GM19463 (cell line): ENCODE results near the gene SH3RF3.

Experiments used
- ATAC-seq: cut with Tn5 transposase; IDR thresholded peaks from one replicate; pipeline ENCODE4 v1.9.1; 2021; ENCODE audit warnings: mild to moderate bottlenecking, moderate library complexity; ENCODE audit not compliant: unreplicated experiment

Gene SH3RF3

GRCh38 chr2:109231996-109232705, 103.1 kb downstream of the SH3RF3 start:
- ATAC-seq, result peak; percentile 45

DNA sequence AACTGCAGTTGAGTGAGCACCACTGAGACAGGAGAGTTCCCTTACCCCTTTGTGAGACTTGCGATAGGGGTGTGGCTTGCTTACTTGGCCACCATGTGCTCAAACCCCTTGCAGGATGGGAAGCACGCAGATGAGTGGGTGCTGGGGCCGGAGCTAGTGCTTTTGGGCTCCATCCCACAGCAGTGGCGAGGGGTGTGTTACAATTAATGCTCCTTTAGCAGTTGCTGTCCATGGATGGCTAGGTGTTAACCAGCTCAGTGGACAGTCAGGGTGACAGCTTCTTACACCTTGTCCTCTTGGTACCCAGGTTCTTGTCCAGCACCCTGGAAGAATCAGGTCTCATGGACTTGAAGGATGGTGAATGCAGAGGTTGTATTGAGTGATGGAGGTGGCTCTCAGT, 103.9 kb downstream of the SH3RF3 start:
- ATAC-seq, result no peak

- ATAC-seq, result no peak
Observed at GRCh38 chr2:109233643-109234042, 104.6 kb downstream of the SH3RF3 start.

DNA sequence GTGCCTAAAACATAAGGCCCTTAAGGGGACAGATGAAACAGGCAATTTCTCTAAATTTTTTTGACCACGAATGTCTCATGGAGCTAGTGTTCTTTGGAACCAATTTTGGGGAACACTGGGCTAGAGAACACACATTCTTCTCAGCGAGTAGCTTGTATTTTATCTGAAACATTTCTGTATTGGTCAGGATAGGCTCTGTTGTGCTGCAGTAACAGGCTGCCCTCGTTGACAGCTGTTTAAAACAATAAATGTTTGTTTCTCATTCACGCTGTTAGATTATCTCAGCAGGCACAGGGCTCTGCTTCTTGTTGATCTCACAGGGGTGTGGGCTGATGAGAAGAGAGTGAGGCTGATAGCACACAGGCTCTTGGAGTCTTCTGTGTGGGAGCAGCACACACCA, 105.3 kb downstream of the SH3RF3 start:
- no peak for ATAC-seq

GRCh38 chr2:109236147-109236546, 107.1 kb downstream of the SH3RF3 start:
- no peak for ATAC-seq

GRCh38 chr2:109237792-109238191, 108.8 kb downstream of the SH3RF3 start:
- no peak for ATAC-seq

- peak; percentile 90 for ATAC-seq
Observed at GRCh38 chr2:109238580-109238979, 109.6 kb downstream of the SH3RF3 start.

GRCh38 chr2:109239720-109240119, 110.7 kb downstream of the SH3RF3 start:
- ATAC-seq, result no peak

DNA sequence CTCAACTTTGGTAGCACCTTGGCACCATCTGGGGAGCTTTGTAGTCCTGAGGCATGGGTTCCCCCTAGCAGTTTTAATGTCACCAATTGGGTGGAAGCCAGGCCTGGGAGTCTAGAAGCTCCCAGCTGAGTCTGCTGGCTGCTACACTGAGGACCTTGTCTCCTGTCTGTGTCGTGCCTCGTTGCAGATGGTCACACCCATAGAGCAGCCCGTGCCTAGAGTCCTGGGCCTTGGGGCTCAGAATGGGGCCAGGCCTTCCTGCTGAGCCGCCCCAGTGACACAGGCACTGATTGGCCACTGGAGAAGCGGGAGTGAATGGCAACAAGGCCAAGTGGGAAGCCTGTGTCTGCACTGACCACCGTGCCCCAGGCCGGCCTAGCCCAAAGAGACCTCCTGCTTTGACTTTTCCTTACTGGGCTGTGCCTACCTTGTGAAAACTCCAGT, 113.2 kb downstream of the SH3RF3 start:
- no peak for ATAC-seq

GRCh38 chr2:109242654-109243331, 113.8 kb downstream of the SH3RF3 start:
- no peak for ATAC-seq

DNA sequence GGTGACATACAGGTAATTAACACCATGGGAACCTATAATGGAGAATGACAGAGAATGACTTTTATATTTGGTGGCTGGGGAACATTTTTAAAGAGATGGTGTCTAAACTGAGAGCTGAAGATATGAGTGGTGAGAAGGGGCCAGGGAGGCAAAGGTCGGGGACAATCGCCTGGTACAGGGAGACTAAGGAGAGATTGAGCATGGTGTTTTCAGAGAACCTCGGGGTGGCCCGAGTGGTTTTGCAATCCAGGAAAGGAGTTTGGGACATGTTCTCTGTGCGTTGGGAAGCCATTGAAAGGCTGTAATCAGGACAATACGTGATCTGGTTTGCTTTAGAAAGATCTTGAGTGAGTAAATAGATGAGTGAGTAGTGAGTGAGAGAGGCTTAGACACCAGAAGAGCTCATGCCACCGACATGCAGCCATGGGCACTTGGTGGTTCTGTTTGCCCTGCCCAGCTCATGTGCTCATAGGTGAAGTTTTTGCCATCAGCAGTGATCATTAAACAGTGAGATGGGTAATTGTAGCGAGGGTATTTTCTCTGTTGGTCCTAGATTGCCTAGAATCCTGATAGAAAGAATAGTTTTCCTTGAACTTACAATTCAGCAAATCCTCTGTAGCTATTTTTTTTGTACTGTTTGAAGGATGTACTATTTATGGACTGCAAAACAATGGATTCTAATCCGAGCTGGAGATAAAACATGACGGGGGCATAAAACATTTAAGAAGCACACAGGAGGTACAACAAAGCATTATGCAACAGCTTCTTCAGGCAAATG, 114.7 kb downstream of the SH3RF3 start:
- ATAC-seq, result no peak

- no peak for ATAC-seq
Observed at GRCh38 chr2:109244304-109244582, 115.2 kb downstream of the SH3RF3 start.

DNA sequence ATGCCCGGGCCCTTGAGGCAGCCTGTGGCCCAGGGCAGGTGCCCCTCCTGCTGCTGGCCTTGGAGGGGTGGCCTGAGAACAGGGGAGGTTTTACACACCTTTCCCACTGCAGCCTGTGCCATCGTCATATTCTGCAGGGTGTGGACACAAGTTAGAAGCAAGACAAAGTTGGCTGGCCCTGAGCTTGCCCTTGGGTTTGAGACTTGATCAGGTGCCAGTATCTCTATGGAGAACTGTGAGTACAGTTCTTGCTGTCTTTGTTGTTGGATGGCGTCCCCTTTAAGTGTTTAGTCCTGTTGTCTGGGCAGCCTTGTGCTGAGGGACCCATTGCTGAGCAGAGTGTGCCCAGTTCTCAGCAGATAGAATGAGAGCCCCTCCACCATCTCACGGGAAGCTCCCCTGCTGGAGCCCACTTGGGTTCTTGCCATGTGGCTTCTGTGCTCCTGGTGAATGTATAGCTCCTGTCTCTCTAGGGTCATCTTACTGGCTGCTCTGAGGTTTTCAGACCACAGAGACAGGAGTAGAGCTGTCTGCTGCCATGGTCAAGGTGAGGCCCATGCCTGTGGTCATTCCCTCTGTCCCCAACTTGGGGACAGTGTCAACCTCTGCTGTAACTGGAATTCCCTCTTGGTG, 115.9 kb downstream of the SH3RF3 start:
- no peak for ATAC-seq

DNA sequence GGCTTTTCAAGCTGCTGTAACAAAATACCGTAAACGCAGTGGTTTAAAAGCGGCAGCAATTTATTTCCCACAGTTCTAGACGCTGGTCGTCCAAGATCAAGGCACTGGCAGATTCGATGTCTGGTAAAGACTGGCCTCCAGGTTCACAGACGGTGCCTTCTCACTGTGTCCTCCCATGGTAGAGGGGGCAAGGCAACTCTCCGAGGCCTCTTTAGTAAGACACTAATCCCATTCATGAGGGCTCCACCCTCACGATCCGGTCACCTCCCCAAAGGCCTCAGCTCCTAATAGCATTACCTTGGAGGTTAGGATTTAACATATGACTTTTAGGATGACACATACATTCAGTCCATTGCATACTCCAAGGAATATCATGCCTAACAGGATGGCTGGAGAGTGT, 117.2 kb downstream of the SH3RF3 start:
- no peak for ATAC-seq

DNA sequence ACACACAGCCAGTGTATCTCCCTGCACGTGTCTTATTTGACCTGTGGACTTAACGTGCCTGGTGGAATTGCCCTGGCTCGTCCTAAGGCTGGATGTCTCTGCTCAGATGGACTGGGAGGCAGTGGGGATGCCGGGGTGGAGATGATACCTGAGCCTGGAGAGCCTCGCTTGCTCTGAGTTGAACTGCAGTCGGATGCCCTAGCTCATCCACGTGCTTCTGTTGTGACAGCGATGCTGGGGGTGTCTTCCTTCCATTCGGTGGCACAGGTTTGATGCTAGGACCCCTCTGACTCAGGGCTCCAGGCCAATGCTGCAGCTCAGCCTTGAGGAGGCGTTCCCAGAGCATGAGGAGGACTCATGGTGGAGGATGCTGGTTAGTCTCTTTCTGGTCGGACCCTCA, 117.6 kb downstream of the SH3RF3 start:
- no peak for ATAC-seq

GRCh38 chr2:109247340-109247739, 118.3 kb downstream of the SH3RF3 start:
- ATAC-seq, result no peak

GRCh38 chr2:109247812-109248211, 118.8 kb downstream of the SH3RF3 start:
- no peak for ATAC-seq

DNA sequence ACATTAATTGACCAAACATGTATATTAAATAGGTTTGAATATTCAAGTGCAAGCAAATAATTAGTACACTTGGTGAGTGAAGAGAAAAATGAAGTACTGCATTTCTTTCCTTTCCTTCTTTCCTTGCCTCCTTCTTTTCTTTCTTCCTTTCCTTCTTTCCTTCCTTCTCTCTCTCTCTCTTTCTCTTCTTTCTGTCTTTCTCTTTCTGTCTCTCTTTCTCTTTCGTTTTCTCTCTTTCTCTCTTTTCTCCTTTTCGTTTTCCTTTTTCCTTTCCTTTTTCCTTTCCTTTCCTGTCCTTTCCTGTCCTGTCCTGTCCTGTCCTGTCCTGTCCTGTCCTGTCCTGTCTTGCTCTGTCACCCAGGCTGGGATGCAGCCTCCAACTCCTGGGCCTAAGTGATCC, 119.6 kb downstream of the SH3RF3 start:
- no peak for ATAC-seq

DNA sequence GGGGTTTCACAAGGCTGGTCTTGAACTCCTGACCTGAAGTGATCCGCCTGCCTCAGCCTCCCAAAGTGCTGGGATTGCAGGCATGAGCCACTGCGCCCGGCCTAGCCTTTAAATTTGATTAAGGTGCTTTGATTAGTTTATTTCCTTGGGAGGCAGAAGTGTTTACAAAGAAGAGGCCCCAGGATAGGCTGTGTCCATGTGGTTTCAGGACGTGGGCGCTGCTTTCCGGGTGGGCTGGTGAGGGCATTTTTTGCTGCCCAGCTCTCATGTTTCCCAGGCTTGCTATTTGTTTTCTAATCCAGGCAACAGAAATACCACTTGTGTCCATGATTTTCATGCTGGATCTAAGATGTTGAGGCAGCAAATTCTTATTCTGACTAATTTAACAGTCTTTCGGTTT, 124.2 kb downstream of the SH3RF3 start:
- no peak for ATAC-seq

- peak; percentile 76 for ATAC-seq
Observed at GRCh38 chr2:109254174-109254904, 125.3 kb downstream of the SH3RF3 start.

GRCh38 chr2:109255654-109256053, 126.6 kb downstream of the SH3RF3 start:
- no peak for ATAC-seq
